Activated T-helper 17 cell treated with anti-CD3 and anti-CD28 coated beads, Interleukin-2, amount 50 U/mL, for 72 hours (primary cell): Measurements from ENCODE around the gene ATP2A2. TPM values are rescaled to one million over a fixed set of nuclear protein-coding genes. Genes with fewer than 3 reads are reported as not detected.
A peak's percentile ranks its signal among the peaks of the same experiment; 100 is the strongest.
"Not testable (repeated sequence)": the region's sequence is repeated elsewhere in the genome, so short reads cannot be mapped to it uniquely, and the experiment has no call there.

Experiments used
- ATAC-seq: fragments of 150-1000 bp; cut with Tn5 transposase; replicated peaks from 2 replicates; pipeline ENCODE4 v1.10.0; 2021; ENCODE audit warnings: mild to moderate bottlenecking, moderate library complexity
- H3K27ac Mint-ChIP-seq: one replicate; pipeline ENCODE4 v1.8.0; 2022; ENCODE audit warnings: mixed read lengths
- H3K27me3 Mint-ChIP-seq: one replicate; pipeline ENCODE4 v1.8.0; 2022; ENCODE audit warnings: mixed read lengths
- H3K36me3 Mint-ChIP-seq: one replicate; pipeline ENCODE4 v1.8.0; 2022; ENCODE audit warnings: low read depth, mild to moderate bottlenecking, mixed read lengths
- H3K4me1 Mint-ChIP-seq: one replicate; pipeline ENCODE4 v1.8.0; 2022; ENCODE audit warnings: mixed read lengths
- H3K4me3 Mint-ChIP-seq: one replicate; pipeline ENCODE4 v1.8.0; 2022; ENCODE audit warnings: mild to moderate bottlenecking, mixed read lengths
- H3K9me3 Mint-ChIP-seq: one replicate; pipeline ENCODE4 v1.8.0; 2022; ENCODE audit warnings: mixed read lengths
- total RNA-seq, 2 donors: library from RNA; stranded (reverse); gene quantifications; one replicate each; pipeline ENCODE4 v1.2.3, GENCODE V29; 2022

Gene ATP2A2
- total RNA-seq, 2 donors from 2014 or later: 135 to 261 TPM

DNA sequence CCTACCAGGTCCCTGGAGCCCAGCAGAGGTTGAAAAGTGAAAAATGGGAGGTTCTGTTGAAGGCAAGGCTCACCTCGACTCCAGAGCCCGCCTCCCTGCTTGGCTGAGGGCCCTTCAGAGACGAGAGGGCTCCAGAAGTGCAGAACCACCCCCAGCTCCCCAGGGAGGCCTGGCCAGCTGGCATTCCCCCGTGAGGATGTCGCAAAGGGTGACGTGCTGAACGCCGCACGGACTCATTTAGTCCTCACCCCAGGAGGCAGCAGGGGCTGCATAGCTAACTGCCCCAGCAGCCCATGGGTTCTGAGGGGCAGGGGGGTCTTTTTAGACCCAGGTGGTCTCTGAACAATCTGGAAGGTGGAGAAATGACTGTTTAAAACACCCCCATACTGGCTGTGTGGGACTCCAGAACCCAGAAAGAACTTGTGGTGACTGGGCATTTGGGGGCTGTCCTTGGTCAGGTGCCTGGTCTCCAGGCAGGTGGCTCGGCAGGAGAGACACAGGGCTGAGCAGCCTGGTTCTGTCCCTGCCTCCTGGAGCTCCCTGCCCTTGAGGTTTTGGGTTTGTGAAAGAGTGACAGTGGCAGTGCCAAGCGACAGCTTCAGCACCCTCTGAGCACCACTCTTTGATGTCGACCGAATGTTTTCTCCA, 90.5 kb downstream of the ATP2A2 start:
- Mint-ChIP-seq H3K9me3 (no peaks in the 10 kb centered on the region), H3K27ac (no peak overlapping the region), H3K36me3 (peaks cover 48% of the 10 kb centered on the region), H3K4me3 (no peak overlapping the region), H3K27me3 (no peaks in the 10 kb centered on the region), H3K4me1 (no peaks in the 10 kb centered on the region)
- no peak for ATAC-seq

DNA sequence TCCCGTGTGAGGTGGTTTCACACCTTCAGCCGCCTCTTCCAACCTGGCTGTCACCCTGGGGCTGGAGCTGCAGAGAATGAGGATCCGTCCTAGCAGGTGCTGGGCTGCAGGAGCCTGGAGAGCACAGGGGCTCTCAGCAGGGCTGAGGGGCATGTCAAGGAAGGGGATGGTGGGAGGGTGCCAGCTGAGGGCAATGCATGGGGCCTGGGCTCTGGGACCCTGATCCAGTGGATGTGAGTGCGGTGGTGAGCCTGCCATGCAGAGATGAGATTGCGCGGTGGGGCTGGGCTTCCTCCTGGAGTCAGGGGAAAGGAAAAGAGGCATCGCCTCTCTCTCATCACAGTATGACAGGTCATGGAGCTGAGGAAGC, 91.0 kb downstream of the ATP2A2 start:
- ATAC-seq: no peak
- Mint-ChIP-seq H3K36me3 (peaks cover 53% of the 10 kb centered on the region), H3K4me3 (no peak overlapping the region), H3K9me3 (no peaks in the 10 kb centered on the region), H3K27ac (no peak overlapping the region), H3K4me1 (no peaks in the 10 kb centered on the region), H3K27me3 (no peaks in the 10 kb centered on the region)

DNA sequence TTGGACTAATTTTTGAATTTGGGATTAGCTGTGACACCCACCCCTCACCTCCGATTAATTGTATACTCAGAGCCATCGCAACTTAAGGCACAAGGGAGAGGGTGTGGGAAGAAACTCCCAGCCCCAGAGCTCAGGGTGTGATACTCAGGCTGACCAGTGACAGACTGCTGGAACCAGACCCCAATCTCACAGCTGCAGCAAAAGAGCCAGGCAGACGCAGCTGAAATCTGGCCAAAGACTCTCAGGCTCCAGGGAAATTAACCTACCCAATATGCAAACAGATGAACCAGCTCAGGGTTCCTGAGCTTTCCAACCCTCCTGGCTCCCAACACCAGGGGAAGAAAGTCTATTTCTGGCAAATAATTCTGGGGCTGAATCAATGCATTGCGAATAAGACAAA, 92.0 kb downstream of the ATP2A2 start:
- H3K4me1 Mint-ChIP-seq: no peaks in the 10 kb centered on the region
- H3K27me3 Mint-ChIP-seq: no peaks in the 10 kb centered on the region
- H3K27ac Mint-ChIP-seq: no peak overlapping the region
- H3K4me3 Mint-ChIP-seq: no peak overlapping the region
- H3K36me3 Mint-ChIP-seq: peaks cover 63% of the 10 kb centered on the region
- ATAC-seq: no peak
- no peaks in the 10 kb centered on the region for H3K9me3 Mint-ChIP-seq

DNA sequence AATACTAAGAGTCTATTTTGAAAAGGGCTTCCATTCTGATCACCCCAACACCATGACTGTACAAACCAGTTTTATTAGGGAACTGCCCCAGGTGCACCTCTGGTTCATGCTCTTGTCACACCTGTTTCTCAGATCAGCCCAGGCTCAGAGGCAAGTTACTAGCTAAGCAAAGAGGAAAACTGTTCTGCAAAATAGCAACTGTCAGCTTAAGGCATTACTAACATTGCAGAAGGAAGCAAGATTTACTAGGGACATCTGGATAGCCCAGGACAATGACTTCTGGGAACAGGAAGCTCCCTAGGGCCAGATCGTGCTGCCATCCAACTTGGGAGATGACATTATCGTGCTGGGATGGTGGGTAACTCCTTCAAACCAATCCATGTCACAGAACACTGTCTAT, 92.4 kb downstream of the ATP2A2 start:
- Mint-ChIP-seq H3K36me3 (peaks cover 67% of the 10 kb centered on the region), H3K27ac (no peak overlapping the region), H3K4me3 (no peak overlapping the region), H3K4me1 (no peaks in the 10 kb centered on the region), H3K27me3 (no peaks in the 10 kb centered on the region), H3K9me3 (no peaks in the 10 kb centered on the region)
- no peak for ATAC-seq

DNA sequence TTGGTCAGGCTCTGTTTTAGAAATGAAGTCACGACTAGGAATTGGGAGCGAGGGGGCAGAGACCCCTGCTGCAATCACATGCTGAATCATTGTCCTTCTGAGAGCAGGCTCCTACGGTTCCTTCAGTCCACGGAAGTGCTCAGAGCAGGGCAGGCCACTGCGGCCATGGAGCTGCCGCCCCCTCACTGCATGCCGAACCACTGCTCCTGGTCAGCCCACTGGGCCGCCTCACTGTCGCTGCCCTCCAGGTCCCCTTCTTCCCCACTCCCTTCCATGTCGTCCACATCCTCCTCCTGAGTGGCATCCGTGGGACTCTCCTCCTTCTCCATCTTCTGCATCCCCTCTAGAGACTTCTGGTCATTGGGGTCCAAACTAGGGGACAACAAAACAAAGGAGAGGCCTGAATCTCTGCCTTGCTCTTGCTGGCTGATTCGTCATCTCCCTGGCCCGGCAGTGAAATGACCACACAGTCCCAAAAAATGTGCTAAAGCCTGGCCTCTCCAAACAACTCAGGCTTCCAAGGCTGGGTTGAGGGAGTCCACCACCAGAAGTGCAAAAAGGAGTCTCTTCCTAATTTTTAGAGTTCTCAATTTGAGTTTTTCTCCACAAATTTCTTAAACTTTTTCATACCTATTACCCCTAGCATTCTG, 93.0 kb downstream of the ATP2A2 start:
- Mint-ChIP-seq H3K9me3 (no peaks in the 10 kb centered on the region), H3K4me1 (no peaks in the 10 kb centered on the region), H3K4me3 (no peak overlapping the region), H3K27ac (no peak overlapping the region), H3K36me3 (peaks cover 74% of the 10 kb centered on the region), H3K27me3 (no peaks in the 10 kb centered on the region)
- ATAC-seq: no peak

DNA sequence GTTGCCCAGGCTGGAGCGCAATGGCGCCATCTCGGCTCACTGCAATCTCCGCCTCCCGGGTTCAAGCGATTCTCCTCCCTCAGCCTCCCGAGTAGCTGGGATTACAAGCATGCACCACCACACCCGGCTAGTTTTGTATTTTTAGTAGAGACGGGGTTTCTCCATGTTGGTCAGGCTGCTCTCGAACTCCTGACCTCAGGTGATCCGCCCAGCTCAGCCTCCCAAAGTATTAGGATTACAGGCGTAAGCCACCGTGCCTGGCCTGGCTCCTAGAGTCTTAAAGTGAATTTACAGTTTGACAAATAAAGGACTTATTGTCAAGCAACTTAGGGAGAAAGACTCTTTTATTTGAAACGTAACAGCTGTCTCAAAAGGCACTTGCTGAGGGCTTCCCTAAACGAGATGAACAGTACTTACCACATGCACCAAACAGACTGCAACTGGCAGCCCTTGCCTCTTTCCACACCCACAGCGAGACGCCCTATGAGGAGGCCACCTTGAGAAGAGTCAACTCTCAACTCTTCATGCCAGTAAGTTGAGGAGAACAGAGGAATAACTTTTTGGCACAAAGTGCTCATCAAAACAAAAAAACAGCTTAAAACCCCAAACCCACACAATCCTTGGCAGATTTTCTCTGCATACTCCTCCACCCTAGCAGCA, 97.2 kb downstream of the ATP2A2 start:
- H3K4me1 Mint-ChIP-seq, H3K27ac Mint-ChIP-seq: not testable (repeated sequence)
- peaks cover 100% of the 10 kb centered on the region for H3K36me3 Mint-ChIP-seq

DNA sequence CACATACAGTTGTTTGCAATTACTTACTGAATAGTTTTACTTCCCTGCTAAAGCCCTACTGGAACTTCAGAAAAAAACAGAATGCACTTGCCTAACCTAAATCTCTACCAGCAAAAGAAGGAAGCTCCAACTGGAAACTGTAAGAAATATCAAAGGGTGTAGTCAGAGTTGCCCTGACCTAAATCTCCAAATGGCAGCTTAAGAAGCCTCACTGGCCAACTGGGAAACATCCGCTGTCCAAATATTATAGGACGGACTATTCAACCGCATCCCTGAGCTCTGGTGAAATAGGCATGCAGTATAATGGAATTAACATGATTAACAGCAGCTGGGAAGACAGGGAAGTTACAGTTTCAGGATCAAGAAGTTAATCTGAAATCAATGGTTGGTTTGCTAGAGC, 98.2 kb downstream of the ATP2A2 start:
- Mint-ChIP-seq H3K27ac (no peak overlapping the region), H3K36me3 (peaks cover 95% of the 10 kb centered on the region), H3K9me3 (no peaks in the 10 kb centered on the region), H3K27me3 (no peaks in the 10 kb centered on the region), H3K4me1 (peaks cover 5% of the 10 kb centered on the region), H3K4me3 (no peak overlapping the region)
- ATAC-seq: no peak

More for the DNA sequence above, 97.2 kb downstream of the ATP2A2 start:
- H3K27me3 Mint-ChIP-seq, H3K4me3 Mint-ChIP-seq, ATAC-seq, H3K9me3 Mint-ChIP-seq: not testable (repeated sequence)

DNA sequence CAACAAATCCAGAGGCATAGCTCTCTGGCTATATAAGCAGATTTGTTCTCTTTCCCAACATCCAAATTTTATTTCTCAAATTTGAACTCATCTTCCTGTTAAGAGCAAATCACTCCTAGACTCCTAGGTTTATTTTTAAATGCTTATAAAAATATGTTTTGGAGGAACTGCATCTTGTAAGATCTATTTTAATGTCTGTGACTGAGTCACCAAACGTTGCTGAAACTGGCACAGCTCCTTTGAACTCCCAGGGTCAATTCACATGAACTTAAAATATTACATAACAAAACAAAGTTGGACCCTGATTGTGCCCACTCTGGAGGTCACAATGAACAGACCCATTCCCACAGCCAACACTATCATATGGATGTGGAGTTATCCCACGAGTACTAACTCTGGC, 98.6 kb downstream of the ATP2A2 start:
- no peak for ATAC-seq
- H3K4me1 Mint-ChIP-seq: peaks cover 7% of the 10 kb centered on the region

DNA sequence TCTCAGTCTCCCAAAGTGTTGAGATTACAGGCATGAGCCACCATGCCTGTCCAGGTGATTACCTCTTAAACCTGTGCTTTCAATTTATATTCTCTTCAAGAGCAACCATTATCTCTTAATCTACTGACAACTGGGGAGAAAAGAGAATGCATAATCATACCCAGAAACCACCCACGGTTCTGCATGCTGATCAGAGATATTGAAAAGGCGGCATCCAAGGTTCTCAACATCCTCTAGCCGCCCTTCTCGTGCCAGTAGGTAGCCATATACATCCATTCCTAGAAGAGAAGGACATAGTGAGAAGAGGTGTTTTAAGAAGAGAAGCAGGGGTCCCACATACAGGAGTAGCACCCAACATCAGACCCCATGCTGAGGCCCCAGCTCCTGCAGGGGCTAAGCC, 101.6 kb downstream of the ATP2A2 start:
- peaks cover 16% of the 10 kb centered on the region for H3K4me1 Mint-ChIP-seq
- peak; percentile 68 for ATAC-seq
- no peaks in the 10 kb centered on the region for H3K27me3 Mint-ChIP-seq
- H3K36me3 Mint-ChIP-seq: peaks cover 95% of the 10 kb centered on the region
- no peak overlapping the region for H3K4me3 Mint-ChIP-seq
- peak overlapping the region; percentile 66 for H3K27ac Mint-ChIP-seq
- no peaks in the 10 kb centered on the region for H3K9me3 Mint-ChIP-seq

More for the DNA sequence above, 98.6 kb downstream of the ATP2A2 start:
- Mint-ChIP-seq H3K4me3 (no peak overlapping the region), H3K27me3 (no peaks in the 10 kb centered on the region), H3K36me3 (peaks cover 95% of the 10 kb centered on the region), H3K27ac (no peak overlapping the region), H3K9me3 (no peaks in the 10 kb centered on the region)

Other genes starting within 250 kb of the ATP2A2 start
- gene C12orf76, start 232.7 kb upstream of the ATP2A2 start, total RNA-seq: 10 to 100 TPM in 1 of 2 donors, 1 to 10 TPM in 1; 9.9 to 16.3 TPM
- 1 to 10 TPM; 2.4 to 3.4 TPM for gene IFT81, start 156.9 kb upstream of the ATP2A2 start, total RNA-seq
- 10 to 100 TPM; 41.7 to 78.3 TPM for gene ANAPC7, start 122.5 kb downstream of the ATP2A2 start, total RNA-seq
- 100 to 1,000 TPM; 259 to 325 TPM for gene ARPC3, start 169.1 kb downstream of the ATP2A2 start, total RNA-seq
- gene GPN3, start 187.0 kb downstream of the ATP2A2 start, total RNA-seq: 10 to 100 TPM; 31.4 to 41.8 TPM
- 10 to 100 TPM; 29.0 to 37.1 TPM for gene FAM216A, start 187.6 kb downstream of the ATP2A2 start, total RNA-seq
- 100 to 1,000 TPM; 103 to 125 TPM for gene VPS29, start 220.9 kb downstream of the ATP2A2 start, total RNA-seq
- 1 to 10 TPM; 1.5 to 2.5 TPM for gene RAD9B, start 221.1 kb downstream of the ATP2A2 start, total RNA-seq